ENCODE data around the gene TNFAIP8L2. TPM values are rescaled to one million over a fixed set of nuclear protein-coding genes. Genes with fewer than 3 reads are reported as not detected.
A peak's percentile ranks its signal among the peaks of the same experiment; 100 is the strongest.

Gene TNFAIP8L2
- total and polyA plus RNA-seq, 2 donors = 4.0 to 5.4 TPM

DNA sequence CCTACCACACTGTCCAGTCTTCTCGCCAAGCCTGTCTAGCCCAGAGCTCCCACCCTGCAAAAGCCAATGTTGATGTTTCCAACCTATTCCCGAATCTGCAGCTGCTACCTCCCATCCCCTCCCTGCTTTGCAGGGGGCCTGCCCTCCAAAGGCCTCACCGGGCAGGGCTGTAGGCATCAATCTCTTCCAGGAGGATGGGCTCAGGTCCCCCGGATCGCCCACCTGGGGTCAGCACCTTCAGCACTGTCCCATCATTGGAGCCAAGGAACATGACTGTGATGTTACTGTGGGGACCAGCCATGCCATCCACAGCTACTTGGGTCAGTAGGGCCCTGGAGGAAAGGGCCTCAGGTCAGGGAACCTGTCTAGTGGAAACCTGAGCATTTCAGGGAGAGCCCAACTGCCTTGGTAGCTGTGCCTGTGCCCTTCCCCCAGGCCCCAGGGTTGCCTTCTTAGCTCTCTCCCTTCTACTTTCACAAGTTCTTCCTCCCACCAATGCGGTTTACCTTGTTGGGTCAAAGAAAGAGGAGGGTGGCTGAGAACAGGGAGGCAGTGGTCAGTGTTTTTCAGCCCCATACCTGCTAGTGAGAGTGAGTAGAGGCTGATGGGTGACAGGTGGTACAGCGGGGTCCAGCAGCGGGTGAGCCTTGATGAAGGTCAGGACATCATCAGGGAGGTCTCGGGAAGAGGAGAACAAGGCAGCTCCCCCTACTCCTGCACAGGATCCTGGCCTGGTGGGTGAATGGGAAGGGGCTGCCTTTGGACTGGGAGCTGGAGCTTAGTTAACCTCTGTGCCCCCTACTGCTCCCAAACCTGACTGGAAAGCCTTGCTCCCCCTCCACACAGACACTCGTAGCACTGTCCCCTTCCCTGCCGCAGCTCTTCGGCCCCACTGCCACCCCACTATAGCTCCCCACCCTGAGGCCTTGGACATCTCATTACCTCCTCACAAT, 20.7 kb upstream of the TNFAIP8L2 start:
- no peaks in the 10 kb centered on the region for H3K36me3 ChIP-seq (ENCODE audit: insufficient read depth)
- DNase-seq (ENCODE audit: extremely low spot score) = no peak
- H3K4me1 ChIP-seq (ENCODE audit: insufficient read depth) = no peaks in the 10 kb centered on the region
- no peak overlapping the region for H3K4me3 ChIP-seq (ENCODE audit: low read depth, low read length)
- H3K27ac ChIP-seq (ENCODE audit: low read depth) = no peak overlapping the region
- WGBS = 90% methylated on average over 12 of the region's 12 CpGs

GRCh38 chr1:151137789-151138188, 18.7 kb upstream of the TNFAIP8L2 start:
- no peak overlapping the region for H3K27ac ChIP-seq (ENCODE audit: low read depth)
- no peak overlapping the region for H3K4me3 ChIP-seq (ENCODE audit: low read depth, low read length)
- no peaks in the 10 kb centered on the region for H3K4me1 ChIP-seq (ENCODE audit: insufficient read depth)
- peaks cover 3% of the 10 kb centered on the region for H3K36me3 ChIP-seq (ENCODE audit: insufficient read depth)
- 93% methylated on average over 7 of the region's 7 CpGs for WGBS
- no peak for DNase-seq (ENCODE audit: extremely low spot score)

- Histone ChIP-seq H3K4me3 (ENCODE audit: low read depth, low read length) (no peak overlapping the region), H3K4me1 (ENCODE audit: insufficient read depth) (no peaks in the 10 kb centered on the region), H3K27ac (ENCODE audit: low read depth) (no peak overlapping the region), H3K36me3 (ENCODE audit: insufficient read depth) (peaks cover 3% of the 10 kb centered on the region)
- 84% methylated on average over 5 of the region's 5 CpGs for WGBS
- DNase-seq (ENCODE audit: extremely low spot score) = no peak
These were observed 13.9 kb upstream of the TNFAIP8L2 start for GRCh38 chr1:151142411-151143056.

- DNase-seq (ENCODE audit: extremely low spot score) = no peak
- H3K4me3 ChIP-seq (ENCODE audit: low read depth, low read length) = no peak overlapping the region
- H3K36me3 ChIP-seq (ENCODE audit: insufficient read depth) = peaks cover 3% of the 10 kb centered on the region
- 56% methylated on average over 7 of the region's 7 CpGs for WGBS
- no peaks in the 10 kb centered on the region for H3K4me1 ChIP-seq (ENCODE audit: insufficient read depth)
- no peak overlapping the region for H3K27ac ChIP-seq (ENCODE audit: low read depth)
These were observed 13.4 kb upstream of the TNFAIP8L2 start for GRCh38 chr1:151143057-151143435.

DNA sequence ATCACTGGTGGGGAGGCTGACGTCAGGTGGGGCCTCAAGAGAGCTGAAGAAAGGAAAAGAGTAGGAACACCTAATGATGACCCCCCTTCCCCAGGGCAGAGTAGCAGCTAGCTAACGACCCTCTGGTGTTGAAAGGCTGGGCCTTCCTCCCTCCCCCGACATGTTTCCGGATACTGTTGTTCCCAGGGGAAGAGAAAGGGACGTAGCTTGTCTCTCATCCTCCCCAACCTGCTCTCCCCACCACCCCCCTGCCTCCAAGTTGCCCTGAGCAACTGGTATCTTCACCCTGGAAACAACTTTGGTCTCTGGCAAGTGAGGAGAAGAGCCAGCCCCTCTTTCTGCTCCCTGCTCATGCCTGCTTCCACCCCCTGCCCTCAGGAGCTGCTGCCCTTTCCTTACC, 12.5 kb upstream of the TNFAIP8L2 start:
- DNase-seq (ENCODE audit: extremely low spot score) = no peak
- H3K4me1 ChIP-seq (ENCODE audit: insufficient read depth) = no peaks in the 10 kb centered on the region
- peaks cover 3% of the 10 kb centered on the region for H3K36me3 ChIP-seq (ENCODE audit: insufficient read depth)
- no peak overlapping the region for H3K4me3 ChIP-seq (ENCODE audit: low read depth, low read length)
- WGBS = 55% methylated on average over 5 of the region's 5 CpGs
- H3K27ac ChIP-seq (ENCODE audit: low read depth) = no peak overlapping the region

DNA sequence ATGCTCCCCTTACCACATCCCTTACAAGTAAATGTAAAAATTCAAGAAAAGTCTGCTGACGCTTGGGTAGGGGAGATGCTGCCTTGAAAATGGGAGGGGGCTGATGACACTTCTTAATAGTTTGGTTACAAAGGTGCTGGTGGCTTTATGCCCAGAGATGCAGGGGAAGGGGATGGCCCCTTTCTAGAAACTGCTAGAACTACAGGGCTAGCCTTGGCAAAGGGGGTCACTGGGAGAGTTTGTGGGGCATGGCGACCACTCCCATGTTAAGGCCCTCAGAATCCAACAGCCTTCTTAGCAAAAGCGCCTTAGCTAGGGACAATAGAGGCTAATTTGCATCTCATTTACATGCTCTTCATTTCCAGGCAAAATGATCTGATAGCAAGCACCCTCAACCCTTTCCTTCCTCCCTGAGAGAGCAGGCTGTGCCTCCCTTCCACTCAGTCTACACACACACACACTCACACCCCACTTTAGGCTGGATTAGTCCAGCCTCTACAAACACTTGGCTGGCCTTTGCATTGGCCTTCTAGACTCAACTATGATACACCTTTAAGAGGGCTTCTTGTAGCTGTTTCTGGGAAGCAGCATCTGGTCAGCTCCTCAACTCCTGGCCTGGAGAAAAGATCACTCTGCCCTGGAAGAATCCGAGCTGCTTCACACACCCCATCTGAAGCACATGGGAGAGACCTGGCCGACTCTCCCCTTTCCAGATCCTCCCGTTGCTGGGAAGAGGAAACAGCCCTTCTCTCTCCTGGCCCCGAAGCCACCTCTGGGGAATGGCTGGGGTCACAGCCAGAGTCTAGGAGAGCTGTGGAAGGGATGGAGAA, 11.8 kb upstream of the TNFAIP8L2 start:
- Histone ChIP-seq H3K36me3 (ENCODE audit: insufficient read depth) (peaks cover 3% of the 10 kb centered on the region), H3K4me3 (ENCODE audit: low read depth, low read length) (no peak overlapping the region), H3K27ac (ENCODE audit: low read depth) (no peak overlapping the region), H3K4me1 (ENCODE audit: insufficient read depth) (no peaks in the 10 kb centered on the region)
- WGBS = 50% methylated on average over 7 of the region's 7 CpGs
- no peak for DNase-seq (ENCODE audit: extremely low spot score)

DNA sequence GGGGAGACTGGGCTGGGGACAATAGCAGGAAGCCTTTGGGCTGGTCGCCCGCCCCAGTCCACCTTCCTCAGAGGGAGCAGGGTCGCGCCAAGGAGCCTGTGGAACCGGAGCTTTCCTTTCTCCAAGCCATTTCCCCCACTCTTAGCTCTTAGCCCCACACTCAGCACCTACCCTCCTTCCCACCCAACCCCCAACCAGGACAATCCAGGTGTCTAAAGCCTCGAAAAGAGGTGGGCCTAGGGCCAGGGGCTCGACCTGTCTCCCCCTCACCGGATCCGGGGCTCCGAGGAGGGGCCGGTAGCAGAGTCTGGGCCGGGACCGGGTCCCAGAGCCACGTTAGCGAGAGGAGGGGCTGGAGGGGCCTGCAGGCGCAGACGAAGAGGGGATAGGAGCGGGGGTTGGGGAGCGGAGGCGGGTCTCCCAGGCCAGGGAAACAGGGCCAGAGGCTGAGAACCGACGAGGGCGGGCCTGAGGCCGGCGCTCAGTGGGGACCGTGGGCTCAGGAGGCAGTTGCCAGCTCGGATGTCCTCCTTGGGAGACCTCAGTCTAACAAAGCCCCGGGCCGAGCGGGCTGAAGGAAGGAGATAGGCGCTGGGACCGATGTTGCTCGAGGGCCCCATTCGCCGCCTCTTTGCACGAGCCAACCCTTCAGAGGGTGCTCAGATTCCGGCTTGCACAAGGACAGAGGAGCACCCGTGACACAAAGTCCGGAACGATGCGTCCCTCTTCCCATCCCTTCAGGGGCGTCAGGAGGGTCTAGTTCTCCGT, 11.0 kb upstream of the TNFAIP8L2 start:
- peak overlapping the region; percentile 68 for H3K4me3 ChIP-seq (ENCODE audit: low read depth, low read length)
- peaks cover 3% of the 10 kb centered on the region for H3K36me3 ChIP-seq (ENCODE audit: insufficient read depth)
- DNase-seq (ENCODE audit: extremely low spot score) = no peak
- 10% methylated on average over 43 of the region's 43 CpGs for WGBS
- H3K27ac ChIP-seq (ENCODE audit: low read depth) = no peak overlapping the region
- no peaks in the 10 kb centered on the region for H3K4me1 ChIP-seq (ENCODE audit: insufficient read depth)

GRCh38 chr1:151146072-151146411, 10.4 kb upstream of the TNFAIP8L2 start:
- Histone ChIP-seq H3K4me1 (ENCODE audit: insufficient read depth) (no peaks in the 10 kb centered on the region), H3K4me3 (ENCODE audit: low read depth, low read length) (peak overlapping the region; percentile 68), H3K27ac (ENCODE audit: low read depth) (no peak overlapping the region), H3K36me3 (ENCODE audit: insufficient read depth) (peaks cover 3% of the 10 kb centered on the region)
- DNase-seq (ENCODE audit: extremely low spot score) = no peak
- under 1% methylated on average over 26 of the region's 26 CpGs for WGBS

DNA sequence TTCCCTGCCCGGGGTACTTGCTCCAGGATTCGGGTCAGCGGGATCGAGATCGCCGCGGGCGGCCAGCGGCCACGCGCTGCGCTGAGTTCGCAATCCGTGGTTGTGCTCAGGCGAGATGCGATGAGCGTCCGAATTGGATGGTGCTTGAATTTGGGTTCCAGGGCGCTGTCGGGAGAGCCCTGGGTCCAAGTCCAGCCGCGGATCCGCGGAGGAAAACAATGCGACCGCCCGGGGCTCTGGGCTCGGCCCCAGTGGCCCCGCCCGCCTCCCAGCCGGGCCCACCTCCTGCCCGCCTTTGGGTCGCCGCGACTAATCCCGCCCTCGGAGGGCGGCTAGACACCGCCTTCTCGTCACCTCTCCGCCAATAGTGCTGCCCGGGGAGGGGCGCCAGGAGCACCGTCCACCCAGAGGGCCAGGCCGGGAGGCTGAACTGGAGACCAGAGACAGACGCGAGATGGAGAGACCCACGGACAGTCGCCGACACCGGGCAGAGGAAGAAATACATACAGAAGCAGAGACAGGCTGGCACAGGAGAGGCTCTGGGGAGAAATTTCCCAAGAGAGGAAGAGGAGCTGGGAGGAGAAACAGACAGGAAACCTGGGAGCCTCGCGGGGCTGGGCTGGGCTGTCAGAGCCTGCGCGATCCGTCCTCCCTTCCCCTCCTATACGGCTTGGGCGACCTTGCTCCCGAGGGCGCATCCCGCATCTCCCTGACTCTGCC, 9.9 kb upstream of the TNFAIP8L2 start, which contains the start of gene SEMA6C:
Gene SEMA6C, minus strand, starts transcription at position 220 of the 720 bp plus-strand sequence. CDS start 4,010 bp downstream, outside the sequence.
- WGBS = under 1% methylated on average over 61 of the region's 61 CpGs
- DNase-seq (ENCODE audit: extremely low spot score) = peak; percentile 76
- Histone ChIP-seq H3K4me1 (ENCODE audit: insufficient read depth) (no peaks in the 10 kb centered on the region), H3K36me3 (ENCODE audit: insufficient read depth) (peaks cover 3% of the 10 kb centered on the region), H3K27ac (ENCODE audit: low read depth) (peak within 1 kb of the TSS; percentile 45), H3K4me3 (ENCODE audit: low read depth, low read length) (peak within 1 kb of the TSS; percentile 68)

DNA sequence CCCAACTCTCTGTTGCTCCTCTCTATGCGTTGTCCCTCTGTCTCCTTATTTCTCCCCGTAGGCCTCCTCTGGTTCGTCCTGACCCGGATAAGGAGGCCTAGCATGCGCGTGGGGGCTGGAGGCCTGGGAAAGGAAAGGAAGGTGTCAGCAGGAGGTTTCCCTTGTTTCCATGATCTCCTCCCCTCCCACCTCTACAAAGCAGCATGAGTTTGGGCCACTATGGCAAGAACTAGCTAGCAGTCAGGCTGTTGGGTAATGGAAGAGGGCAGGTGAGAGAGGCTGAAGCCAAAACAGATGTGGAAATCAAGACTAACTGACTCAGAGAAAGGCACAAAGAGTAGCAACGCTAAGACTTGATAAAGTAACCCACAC, 9.3 kb upstream of the TNFAIP8L2 start:
- DNase-seq (ENCODE audit: extremely low spot score) = no peak
- peak overlapping the region; percentile 68 for H3K4me3 ChIP-seq (ENCODE audit: low read depth, low read length)
- WGBS = 16% methylated on average over 7 of the region's 7 CpGs
- peaks cover 3% of the 10 kb centered on the region for H3K36me3 ChIP-seq (ENCODE audit: insufficient read depth)
- peak overlapping the region; percentile 45 for H3K27ac ChIP-seq (ENCODE audit: low read depth)
- H3K4me1 ChIP-seq (ENCODE audit: insufficient read depth) = no peaks in the 10 kb centered on the region

GRCh38 chr1:151147665-151148064, 8.8 kb upstream of the TNFAIP8L2 start:
- DNase-seq (ENCODE audit: extremely low spot score) = no peak
- no peaks in the 10 kb centered on the region for H3K4me1 ChIP-seq (ENCODE audit: insufficient read depth)
- H3K4me3 ChIP-seq (ENCODE audit: low read depth, low read length) = no peak overlapping the region
- 96% methylated on average over 2 of the region's 2 CpGs for WGBS
- H3K36me3 ChIP-seq (ENCODE audit: insufficient read depth) = no peaks in the 10 kb centered on the region
- no peak overlapping the region for H3K27ac ChIP-seq (ENCODE audit: low read depth)

DNA sequence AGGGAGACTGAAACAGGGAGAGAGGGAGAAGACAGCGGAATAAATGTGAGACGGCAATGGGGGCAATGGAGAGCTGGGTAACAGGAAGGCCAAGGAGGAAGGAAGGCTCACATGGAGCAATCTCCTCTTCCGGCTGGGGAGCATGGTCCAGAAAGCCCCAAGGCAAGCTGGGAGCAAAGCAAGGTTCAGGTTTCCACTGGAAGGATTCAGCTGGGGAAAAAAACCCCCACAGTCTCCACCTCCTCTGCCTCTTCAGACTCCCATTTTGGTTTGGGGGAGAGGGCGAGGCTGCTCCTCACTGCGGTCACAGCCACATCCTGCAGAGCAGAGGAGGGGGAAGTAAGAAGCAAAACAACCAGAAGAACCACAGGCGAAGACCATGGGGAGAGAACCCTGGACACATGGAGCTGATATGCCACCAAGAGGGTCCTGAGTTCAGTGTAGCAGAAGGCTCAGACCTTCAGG, 650 bp downstream of the TNFAIP8L2 start:
- no peaks in the 10 kb centered on the region for H3K4me1 ChIP-seq (ENCODE audit: insufficient read depth)
- 82% methylated on average over 6 of the region's 6 CpGs for WGBS
- no peak overlapping the region for H3K27ac ChIP-seq (ENCODE audit: low read depth)
- H3K4me3 ChIP-seq (ENCODE audit: low read depth, low read length) = peak overlapping the region; percentile 12
- no peaks in the 10 kb centered on the region for H3K36me3 ChIP-seq (ENCODE audit: insufficient read depth)
- no peak for DNase-seq (ENCODE audit: extremely low spot score)

All from urinary bladder (tissue), 4 donors.